Measurements from ENCODE around the gene C19orf47.

The C19orf47 gene

DNA sequence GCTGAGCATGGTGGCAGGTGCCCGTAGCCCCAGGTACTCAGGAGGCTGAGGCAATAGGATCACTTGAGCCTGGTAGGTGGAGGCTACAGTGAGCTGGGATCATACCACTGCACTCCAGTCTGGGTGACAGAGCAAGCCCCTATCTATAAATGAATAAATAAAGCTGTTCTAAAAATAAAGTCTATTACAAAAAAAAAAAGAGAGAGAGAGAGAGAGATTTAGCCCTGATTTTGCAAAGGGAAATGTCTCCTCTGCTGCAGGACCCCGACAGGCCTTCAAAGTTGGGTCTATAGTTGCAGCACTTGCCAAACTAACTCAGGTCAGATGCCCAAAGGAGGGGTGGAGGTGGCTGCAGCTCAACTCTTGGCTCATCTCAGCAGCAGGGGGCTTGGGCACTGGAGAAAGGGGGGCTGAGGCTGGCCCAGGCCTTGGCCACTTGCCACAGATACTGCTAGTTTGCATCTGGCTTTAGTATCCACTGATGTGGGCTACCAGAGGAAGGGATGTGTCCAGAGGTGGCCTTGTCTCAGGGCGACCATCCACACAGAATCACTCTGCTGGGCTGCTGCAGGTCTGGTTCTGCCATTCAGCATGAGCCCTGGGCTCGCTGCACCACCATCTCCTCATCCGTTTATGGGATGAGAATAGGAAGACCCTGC is 32.3 kb downstream of the C19orf47 start:
- DNase-seq (ENCODE audit: low read depth) = no peak

GRCh38 chr19:40314656-40315055 is 33.5 kb downstream of the C19orf47 start:
- DNase-seq (ENCODE audit: low read depth) = no peak

GRCh38 chr19:40313229-40313983 is 34.8 kb downstream of the C19orf47 start:
- no peak for DNase-seq (ENCODE audit: low read depth)

DNA sequence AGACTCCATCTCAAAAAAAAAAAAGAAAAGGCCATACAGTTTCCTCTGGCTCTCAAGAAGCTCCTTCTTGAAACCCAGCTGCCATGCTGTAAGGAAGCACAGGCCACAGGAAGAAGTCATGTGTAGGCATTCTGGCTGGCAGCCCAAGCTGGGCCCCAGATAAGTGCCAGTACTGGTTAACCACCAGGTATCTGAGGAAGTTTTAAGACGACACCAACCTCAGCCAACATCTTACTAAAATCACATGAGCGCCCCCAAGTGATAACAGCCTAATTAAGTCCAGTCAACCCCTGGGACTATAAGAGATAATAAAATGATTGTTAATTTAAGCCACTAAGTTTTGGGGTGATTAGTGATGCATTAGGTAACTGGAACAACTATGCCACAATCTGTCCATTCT is 35.7 kb downstream of the C19orf47 start:
- DNase-seq (ENCODE audit: low read depth) = no peak

DNA sequence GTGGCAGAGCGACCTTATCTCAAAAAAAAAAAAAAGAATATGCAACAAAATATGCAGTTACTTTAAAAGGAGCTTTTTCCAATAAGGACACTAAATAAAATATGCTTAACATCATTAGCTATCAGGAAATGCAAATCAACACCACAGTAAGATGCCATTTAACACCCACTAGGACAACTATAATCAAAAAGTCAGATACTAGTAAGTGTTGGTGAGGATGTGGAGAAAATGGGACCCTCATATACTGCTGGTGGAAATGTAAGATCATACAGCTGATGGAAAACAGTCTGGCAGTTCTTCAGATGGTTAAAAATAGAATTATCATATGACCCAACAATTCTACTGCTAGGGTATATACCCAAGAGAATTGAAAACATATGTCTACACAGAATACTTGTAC is 38.5 kb downstream of the C19orf47 start:
- no peak for DNase-seq (ENCODE audit: low read depth)

- peak; percentile 59 for DNase-seq (ENCODE audit: low read depth)
Measured at GRCh38 chr19:40305403-40305802, 42.8 kb downstream of the C19orf47 start.

DNA sequence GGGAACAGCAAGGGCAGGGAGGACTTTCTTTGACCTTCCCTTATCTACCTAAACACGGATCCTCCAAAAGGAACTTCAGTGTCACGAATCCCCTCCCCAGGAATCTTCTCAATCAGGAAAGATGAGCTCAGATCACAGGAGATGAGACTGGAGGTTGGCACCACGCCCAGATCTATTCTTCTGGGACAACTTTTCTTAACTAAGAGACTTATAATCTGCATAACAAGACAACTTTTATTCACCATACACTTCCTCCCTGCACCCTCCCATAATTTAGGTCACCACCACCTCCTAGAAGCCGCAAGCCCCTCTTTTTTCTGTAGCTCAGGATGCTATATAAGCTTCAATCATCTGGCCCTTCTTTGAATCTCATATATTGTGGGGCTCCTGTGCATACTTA is 43.9 kb downstream of the C19orf47 start:
- no peak for DNase-seq (ENCODE audit: low read depth)

DNA sequence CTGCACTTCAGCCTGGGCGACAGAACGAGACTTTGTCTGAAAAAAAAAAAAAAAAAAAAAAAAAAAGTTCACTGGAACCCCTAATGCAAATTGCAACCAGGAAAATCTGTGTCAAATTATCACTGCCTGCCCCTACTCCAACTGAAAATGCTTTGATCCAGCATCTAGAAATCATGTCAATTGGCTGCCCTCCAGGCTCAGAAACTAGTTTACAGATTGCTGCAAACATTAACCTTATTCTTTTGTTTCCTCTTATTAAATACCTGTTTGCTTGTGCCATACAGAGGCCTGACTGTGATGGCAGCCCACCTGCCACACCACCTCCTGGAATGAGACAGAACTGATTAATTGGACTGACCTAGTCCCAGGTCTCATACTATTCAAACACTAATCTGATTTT is 44.4 kb downstream of the C19orf47 start:
- DNase-seq (ENCODE audit: low read depth) = no peak

DNA sequence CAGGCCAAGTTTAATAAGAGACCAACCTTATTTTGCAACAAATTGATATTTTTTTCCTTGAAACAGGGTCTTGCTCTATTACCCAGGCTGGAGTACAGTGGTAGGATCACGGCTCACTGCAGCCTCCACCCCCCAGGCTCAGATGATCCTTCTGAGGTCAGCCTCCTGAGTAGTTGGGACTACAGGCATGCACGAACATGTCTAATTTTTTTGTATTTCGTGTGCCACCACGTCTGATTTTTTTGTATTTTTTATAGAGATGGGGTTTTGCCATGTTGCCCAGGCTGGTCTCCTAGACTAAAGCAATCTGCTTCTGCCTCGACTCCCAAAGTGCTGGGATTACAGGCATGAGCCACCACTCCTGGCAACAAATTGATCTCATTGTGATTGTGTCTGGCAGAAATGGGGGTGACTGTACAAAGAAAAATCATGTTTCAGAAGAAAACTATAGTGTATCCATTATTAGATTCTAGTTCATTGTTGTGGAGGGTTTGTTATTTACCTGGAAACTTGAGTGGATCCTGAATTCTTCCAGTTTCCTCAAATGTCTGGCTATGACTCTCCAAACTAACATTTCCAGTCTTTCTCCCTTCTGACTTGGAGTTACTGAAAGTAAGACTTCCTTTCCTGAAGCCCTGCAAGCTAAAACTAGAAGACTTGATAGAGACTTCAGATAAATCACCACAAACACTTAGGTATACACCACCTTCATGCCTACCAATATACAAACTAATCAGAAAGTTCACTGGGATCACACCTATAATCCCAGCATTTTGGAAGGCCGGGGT is 45.8 kb downstream of the C19orf47 start:
- no peak for DNase-seq (ENCODE audit: low read depth)

DNA sequence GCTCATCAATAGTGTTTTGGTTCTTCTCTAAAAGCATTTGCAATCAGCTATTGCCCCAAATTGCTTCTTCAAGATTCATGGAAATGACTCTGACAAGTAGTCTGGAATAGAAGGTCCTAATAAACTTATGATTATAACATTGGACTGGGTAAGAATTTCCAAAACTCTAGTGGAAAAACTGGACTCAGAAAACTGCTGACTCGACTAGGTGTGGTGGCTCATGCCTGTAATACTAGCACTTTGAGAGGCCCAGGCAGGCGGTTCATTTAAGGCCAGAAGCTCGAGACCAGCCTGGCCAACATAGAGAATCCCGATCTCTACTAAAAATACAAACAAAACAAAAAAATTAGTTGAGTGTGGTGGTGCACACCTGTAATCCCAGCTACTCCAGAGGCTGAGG is 47.5 kb downstream of the C19orf47 start:
- no peak for DNase-seq (ENCODE audit: low read depth)

- DNase-seq (ENCODE audit: low read depth) = no peak
Measured at GRCh38 chr19:40298026-40298425, 50.2 kb downstream of the C19orf47 start.

- no peak for DNase-seq (ENCODE audit: low read depth)
Measured at GRCh38 chr19:40294560-40294959, 53.6 kb downstream of the C19orf47 start.

- no peak for DNase-seq (ENCODE audit: low read depth)
Measured at GRCh38 chr19:40286971-40287421, 61.2 kb downstream of the C19orf47 start.

- no peak for DNase-seq (ENCODE audit: low read depth)
Measured at GRCh38 chr19:40286235-40286970, 61.8 kb downstream of the C19orf47 start.

DNA sequence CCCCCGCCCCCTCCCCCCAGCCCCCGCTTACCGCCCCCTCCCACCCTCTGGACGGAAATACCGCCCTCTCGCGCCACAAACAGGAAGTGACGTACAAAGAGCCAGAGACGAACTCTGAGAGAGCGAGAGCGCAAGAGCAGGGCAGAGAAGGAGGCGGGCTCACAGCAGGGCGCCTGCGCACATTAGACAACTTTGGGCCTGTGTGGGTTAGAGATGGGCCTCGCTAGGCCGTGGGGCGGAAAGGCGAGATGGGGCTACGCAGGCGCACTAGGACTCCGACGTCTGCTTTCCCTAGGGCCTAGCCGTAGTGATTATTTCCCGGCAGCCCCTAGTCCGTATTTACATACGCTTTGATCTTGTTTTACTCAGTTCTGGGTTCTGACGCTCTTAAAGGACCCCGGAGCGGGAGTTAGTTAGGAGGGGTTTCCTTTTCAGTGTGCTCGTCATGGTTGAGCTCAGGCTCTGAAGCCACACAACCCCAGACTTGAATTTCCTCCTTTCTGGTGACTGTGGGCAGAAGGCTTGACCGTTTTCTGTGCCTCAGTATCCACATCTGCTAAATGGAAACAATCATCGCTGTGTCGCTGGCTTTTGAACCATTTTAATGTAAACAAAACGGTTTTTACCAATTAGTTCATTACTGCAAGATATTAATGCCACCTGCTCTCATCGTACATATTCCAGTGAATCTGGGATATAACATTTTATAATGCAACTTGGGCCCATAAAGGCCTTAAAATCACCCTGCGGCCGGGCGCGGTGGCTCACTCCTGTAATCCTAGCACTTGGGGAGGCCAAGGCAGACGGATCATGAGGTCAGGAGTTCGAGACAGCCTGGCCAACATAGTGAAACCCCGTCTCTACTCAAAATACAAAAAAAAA is 62.6 kb downstream of the C19orf47 start:
- peak; percentile 95 for DNase-seq (ENCODE audit: low read depth)

DNA sequence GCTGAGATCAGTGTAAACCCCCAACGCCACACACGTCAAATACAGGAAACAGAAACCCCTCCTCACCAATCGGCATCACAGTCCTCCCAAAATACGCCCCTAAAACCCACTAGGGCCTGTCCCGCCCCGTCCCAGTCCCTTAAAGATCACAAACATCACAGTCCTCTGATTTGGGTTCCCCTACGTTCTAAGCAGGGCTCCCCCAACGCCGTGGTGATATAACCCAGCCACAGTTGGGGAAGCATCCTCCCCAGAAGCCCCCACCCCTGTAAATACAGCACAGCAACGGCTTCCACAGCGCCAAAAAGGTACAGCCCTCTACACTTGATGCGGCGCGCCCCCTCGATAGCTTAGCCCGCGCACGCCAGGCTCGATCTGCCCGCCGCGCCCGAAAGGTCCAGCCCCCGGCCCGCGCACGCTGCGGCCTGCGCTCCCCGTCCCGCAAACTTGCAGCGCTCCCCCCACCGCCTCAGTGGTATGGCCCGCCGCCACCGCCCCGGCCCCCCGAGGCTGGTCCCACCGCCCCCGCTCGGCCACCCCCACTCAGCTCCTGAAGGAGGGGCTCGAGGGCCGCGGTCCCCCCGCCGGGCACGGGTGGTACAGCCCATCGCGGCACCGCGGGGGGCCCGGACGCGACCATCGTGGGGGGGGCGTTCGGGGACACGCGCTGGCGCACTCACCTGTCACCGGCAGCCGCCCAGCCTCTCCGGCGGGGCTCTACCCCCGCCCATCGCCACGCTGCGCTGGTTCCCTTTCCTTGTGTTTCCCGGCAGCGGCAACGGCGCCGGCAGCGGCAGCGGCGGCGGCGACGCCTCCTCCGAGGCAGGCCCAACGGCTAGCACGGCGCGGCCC is 63.5 kb downstream of the C19orf47 start, which contains the start of gene AKT2:
TSS of gene AKT2 (minus strand) at position 845 of the 852 bp plus-strand sequence. CDS start 20,078 bp downstream, outside the sequence.
- DNase-seq (ENCODE audit: low read depth) = peak; percentile 69

GRCh38 chr19:40284251-40284500 is 64.0 kb downstream of the C19orf47 start:
- DNase-seq (ENCODE audit: low read depth) = no peak

- DNase-seq (ENCODE audit: low read depth) = no peak
Measured at GRCh38 chr19:40283414-40284250, 64.6 kb downstream of the C19orf47 start.

GRCh38 chr19:40282920-40283319 is 65.3 kb downstream of the C19orf47 start:
- no peak for DNase-seq (ENCODE audit: low read depth)
